Lower leg skin (tissue), 4 donors: ENCODE measurements around the gene PABPC5. TPM values are rescaled to one million over a fixed set of nuclear protein-coding genes. Genes with fewer than 3 reads are reported as not detected.

ENCODE experiments used
- DNase-seq, 2 donors: peaks; one replicate each; pipeline ENCODE4 v3.0.0-alpha.2; 2019; ENCODE audit warnings: low spot score in 2 of 2
- H3K4me3 ChIP-seq: fragments of 200-600 bp; sonication (generic); 2 replicates; pipeline ENCODE4 v1.5.1; 2017; ENCODE audit warnings: mild to moderate bottlenecking, low read depth; ENCODE audit not compliant: poor library complexity, severe bottlenecking
- CTCF ChIP-seq, 3 donors: fragments of 450-650 bp; IDR thresholded peaks; one replicate each; pipeline ENCODE4 v1.5.1; 2016; ENCODE audit warnings: antibody characterized with exemption in 3 of 3, mild to moderate bottlenecking in 3 of 3, moderate library complexity in 2 of 3
- POLR2A ChIP-seq, 2 donors: fragments of 450-650 bp; IDR thresholded peaks; one replicate each; pipeline ENCODE4 v1.6.1; 2016 to 2017; ENCODE audit warnings: antibody characterized with exemption in 2 of 2, mild to moderate bottlenecking in 1 of 2, moderate library complexity in 1 of 2
- WGBS, 2 donors: methylation state at CpG; one replicate each; pipeline ENCODE4 v1.1.5; 2018; 5-methylcytosine and 5-hydroxymethylcytosine counted together
- intact Hi-C: fragments of 100-400 bp; cut with DNase I; formaldehyde crosslinking; loops from one replicate; pipeline ENCODE4 v1.15.0; 2023; ENCODE audit warnings: low total_unique reads
- total RNA-seq, 4 donors: library from RNA; depleted of rRNA; stranded (reverse); fragments of >200 nt; gene quantifications; one replicate each; pipeline ENCODE4 v1.1.0, GENCODE V29; 2016

Gene PABPC5
- total RNA-seq = 1 to 10 TPM in 2 of 4 donors, under 1 TPM in 2; 0.38 to 3.5 (median 1.4) TPM

- peak within 1 kb of the TSS; percentile 6 for H3K4me3 ChIP-seq
- DNase-seq = peak; percentile 57 to 94
- TF ChIP-seq CTCF (IDR thresholded peaks at IDR 0.05) (no peak), POLR2A (IDR thresholded peaks at IDR 0.05) (no peak)
- intact Hi-C loops = no loop called here
- WGBS, 2 donors = 17 to 20% methylated on average over 10 to 48 of the region's 48 CpGs
These were observed at the start of gene PABPC5 for GRCh38 chrX:91434351-91435168. Gene PABPC5 (plus strand): TSS chrX:91434839. CDS start chrX:91435578, 739 bp downstream.

- intact Hi-C loops = no loop called here
- no peak for DNase-seq
- 82 to 85% methylated on average over 2 of the region's 2 CpGs for WGBS, 2 donors
These were observed 45.6 kb upstream of the PABPC5 start for GRCh38 chrX:91389026-91389425.

GRCh38 chrX:91414713-91415112 lies 19.9 kb upstream of the PABPC5 start:
- 25 to 28% methylated on average over 6 of the region's 6 CpGs for WGBS, 2 donors
- no peak for DNase-seq
- H3K4me3 ChIP-seq = no peak overlapping the region
- TF ChIP-seq POLR2A (IDR thresholded peaks at IDR 0.05) = no peak
- TF ChIP-seq CTCF (IDR thresholded peaks at IDR 0.05) = no peak
- intact Hi-C loops = no loop called here

More at GRCh38 chrX:91389026-91389425, 45.6 kb upstream of the PABPC5 start:
- H3K4me3 ChIP-seq = no peak overlapping the region
- TF ChIP-seq POLR2A (IDR thresholded peaks at IDR 0.05) (no peak), CTCF (IDR thresholded peaks at IDR 0.05) (no peak)

- TF ChIP-seq POLR2A (IDR thresholded peaks at IDR 0.05) (no peak), CTCF (IDR thresholded peaks at IDR 0.05) (no peak)
- WGBS, 2 donors = 48 to 53% methylated on average over 14 of the region's 14 CpGs
- intact Hi-C loops = no loop called here
- DNase-seq = no peak
- peak overlapping the region; percentile 6 for H3K4me3 ChIP-seq
These were observed 756 bp downstream of the PABPC5 start for GRCh38 chrX:91435395-91435794.
